Measurements from ENCODE around the gene C9orf50. TPM values are rescaled to one million over a fixed set of nuclear protein-coding genes. Genes with fewer than 3 reads are reported as not detected.

The C9orf50 gene
- total RNA-seq, 1 donor from 2014 or later: not detected

DNA sequence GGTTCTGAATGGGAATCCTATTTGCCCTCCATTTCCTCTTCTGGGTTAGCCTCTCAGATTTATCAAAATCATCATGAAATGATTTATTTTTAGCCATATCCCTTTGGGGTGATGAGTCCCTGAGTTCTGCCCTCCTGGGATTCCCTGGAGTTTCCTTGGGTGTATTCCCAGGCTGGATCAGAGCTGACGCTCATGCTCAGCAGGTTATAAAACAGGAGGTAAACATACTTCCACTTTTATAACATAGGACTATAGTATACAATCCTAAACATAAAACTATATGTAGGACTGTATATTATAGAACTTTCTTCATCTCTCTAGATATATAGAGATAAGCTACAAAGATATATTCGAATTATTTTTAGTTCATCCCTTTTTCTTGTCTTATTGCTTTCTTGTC lies 40.1 kb upstream of the C9orf50 start:
- H3K4me3 Mint-ChIP-seq (ENCODE audit: unreplicated experiment): no peak overlapping the region
- no peak overlapping the region for H3K27ac Mint-ChIP-seq (ENCODE audit: unreplicated experiment)
- no peak for DNase-seq (ENCODE audit: extremely low spot score, unreplicated experiment)
- TF ChIP-seq, protein P1, sequence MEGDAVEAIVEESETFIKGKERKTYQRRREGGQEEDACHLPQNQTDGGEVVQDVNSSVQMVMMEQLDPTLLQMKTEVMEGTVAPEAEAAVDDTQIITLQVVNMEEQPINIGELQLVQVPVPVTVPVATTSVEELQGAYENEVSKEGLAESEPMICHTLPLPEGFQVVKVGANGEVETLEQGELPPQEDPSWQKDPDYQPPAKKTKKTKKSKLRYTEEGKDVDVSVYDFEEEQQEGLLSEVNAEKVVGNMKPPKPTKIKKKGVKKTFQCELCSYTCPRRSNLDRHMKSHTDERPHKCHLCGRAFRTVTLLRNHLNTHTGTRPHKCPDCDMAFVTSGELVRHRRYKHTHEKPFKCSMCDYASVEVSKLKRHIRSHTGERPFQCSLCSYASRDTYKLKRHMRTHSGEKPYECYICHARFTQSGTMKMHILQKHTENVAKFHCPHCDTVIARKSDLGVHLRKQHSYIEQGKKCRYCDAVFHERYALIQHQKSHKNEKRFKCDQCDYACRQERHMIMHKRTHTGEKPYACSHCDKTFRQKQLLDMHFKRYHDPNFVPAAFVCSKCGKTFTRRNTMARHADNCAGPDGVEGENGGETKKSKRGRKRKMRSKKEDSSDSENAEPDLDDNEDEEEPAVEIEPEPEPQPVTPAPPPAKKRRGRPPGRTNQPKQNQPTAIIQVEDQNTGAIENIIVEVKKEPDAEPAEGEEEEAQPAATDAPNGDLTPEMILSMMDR (IDR thresholded peaks at IDR 0.05): no peak
- H3K27me3 Mint-ChIP-seq (ENCODE audit: unreplicated experiment): no peaks in the 10 kb centered on the region
- no peaks in the 10 kb centered on the region for H3K9me3 Mint-ChIP-seq (ENCODE audit: unreplicated experiment)
- peaks cover 18% of the 10 kb centered on the region for H3K4me1 Mint-ChIP-seq (ENCODE audit: unreplicated experiment)
- no peaks in the 10 kb centered on the region for H3K36me3 Mint-ChIP-seq (ENCODE audit: unreplicated experiment)

DNA sequence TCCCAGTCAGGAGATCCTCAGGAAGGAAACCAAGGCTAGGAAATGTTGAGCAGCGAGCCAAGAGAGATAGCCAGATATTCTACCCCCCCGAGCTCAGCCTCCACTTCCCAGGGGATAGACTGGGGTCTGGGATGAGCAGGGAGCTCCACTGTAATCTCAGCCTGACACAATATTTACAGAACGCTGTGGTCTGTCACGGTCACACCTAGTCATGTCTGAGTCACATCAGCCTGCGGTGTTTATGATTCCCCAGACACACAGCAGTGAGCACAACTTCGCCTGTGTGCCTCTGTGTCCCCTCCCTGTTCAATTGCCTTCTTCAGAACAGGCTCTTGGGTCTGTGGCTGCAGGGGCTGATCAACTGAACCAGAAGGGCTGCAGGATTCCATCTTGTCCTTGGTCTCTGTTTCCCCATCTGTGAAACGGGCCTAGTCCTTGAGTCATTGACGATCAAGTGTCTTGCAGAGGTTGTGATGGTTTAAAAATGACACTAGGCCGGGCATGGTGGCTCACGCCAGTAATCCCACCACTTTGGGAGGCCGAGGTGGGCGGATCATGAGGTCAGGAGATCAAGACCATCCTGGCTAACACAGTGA lies 36.0 kb upstream of the C9orf50 start:
- Mint-ChIP-seq H3K4me3 (ENCODE audit: unreplicated experiment) (no peak overlapping the region), H3K27me3 (ENCODE audit: unreplicated experiment) (no peaks in the 10 kb centered on the region), H3K4me1 (ENCODE audit: unreplicated experiment) (peaks cover 22% of the 10 kb centered on the region), H3K27ac (ENCODE audit: unreplicated experiment) (no peak overlapping the region), H3K36me3 (ENCODE audit: unreplicated experiment) (no peaks in the 10 kb centered on the region), H3K9me3 (ENCODE audit: unreplicated experiment) (no peaks in the 10 kb centered on the region)
- no peak for DNase-seq (ENCODE audit: extremely low spot score, unreplicated experiment)
- TF ChIP-seq, protein P1 (IDR thresholded peaks at IDR 0.05): no peak

DNA sequence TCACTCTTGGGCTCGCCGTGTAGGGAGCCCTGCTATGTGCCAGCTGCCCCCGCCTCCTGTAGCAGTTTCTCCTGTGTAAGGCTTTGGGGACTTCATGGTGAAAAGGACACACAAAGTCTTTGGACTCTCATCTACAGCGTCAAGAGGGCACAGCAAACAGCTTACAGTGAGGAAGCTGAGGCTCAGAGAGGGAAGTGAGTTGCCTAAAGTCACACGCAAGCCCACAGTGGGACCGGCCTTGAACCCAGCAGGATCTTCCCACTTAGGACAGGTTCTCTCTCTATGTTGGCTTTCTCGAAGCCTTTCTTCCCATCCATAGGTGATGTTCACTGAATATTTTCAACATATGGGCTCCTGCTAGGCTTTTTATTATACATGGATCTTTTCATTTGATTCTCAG lies 34.8 kb upstream of the C9orf50 start:
- no peak overlapping the region for H3K27ac Mint-ChIP-seq (ENCODE audit: unreplicated experiment)
- no peak overlapping the region for H3K4me3 Mint-ChIP-seq (ENCODE audit: unreplicated experiment)
- H3K9me3 Mint-ChIP-seq (ENCODE audit: unreplicated experiment): no peaks in the 10 kb centered on the region
- H3K27me3 Mint-ChIP-seq (ENCODE audit: unreplicated experiment): no peaks in the 10 kb centered on the region
- H3K36me3 Mint-ChIP-seq (ENCODE audit: unreplicated experiment): no peaks in the 10 kb centered on the region
- TF ChIP-seq, protein P1 (IDR thresholded peaks at IDR 0.05): no peak
- H3K4me1 Mint-ChIP-seq (ENCODE audit: unreplicated experiment): peaks cover 22% of the 10 kb centered on the region
- no peak for DNase-seq (ENCODE audit: extremely low spot score, unreplicated experiment)

DNA sequence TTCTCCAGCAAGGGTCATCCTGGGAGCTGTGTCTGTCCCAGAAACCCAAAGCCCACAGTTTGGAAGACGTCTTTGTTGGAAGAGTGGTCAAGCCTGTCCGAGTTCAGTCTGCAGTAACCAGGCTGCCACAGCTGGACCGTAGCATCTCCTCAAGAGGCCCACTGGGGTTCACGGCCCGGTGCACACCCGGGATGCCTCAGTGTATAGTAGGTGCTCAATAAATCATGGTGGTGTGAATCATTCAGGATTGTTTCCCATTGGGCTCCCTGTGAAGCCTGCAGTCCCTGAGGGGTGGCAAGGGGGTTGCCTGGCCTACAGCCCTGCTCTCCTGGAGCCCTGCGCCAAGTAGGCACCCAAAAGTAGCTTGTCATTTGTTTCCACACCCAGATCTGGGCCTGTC lies 34.3 kb upstream of the C9orf50 start:
- H3K4me1 Mint-ChIP-seq (ENCODE audit: unreplicated experiment): peaks cover 25% of the 10 kb centered on the region
- no peak overlapping the region for H3K4me3 Mint-ChIP-seq (ENCODE audit: unreplicated experiment)

DNA sequence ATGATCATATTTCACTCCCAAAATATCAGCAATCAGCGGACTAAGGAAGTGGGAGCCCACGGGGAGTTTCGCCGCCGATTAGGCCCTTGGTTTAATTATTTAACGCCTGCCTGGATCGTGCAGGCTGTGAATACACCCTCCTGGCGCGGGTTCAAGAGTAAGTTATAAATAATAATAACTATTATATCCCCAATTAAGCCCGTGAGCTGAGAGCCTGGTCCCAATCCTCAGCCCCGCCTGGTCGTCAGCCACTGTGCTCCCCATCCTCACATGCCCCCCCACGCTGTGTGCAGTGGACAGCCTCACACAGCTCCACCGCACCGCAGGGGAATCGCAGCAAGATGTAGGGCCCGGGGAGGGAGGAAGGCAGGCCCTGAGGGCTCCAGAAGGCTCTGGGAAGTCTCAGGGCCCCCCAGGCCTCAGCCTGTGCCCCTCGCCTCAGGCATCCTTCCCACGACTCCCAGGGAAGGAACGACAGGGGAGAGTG lies 33.7 kb upstream of the C9orf50 start:
- DNase-seq (ENCODE audit: extremely low spot score, unreplicated experiment): no peak
- Mint-ChIP-seq H3K9me3 (ENCODE audit: unreplicated experiment) (no peaks in the 10 kb centered on the region), H3K27me3 (ENCODE audit: unreplicated experiment) (no peaks in the 10 kb centered on the region), H3K27ac (ENCODE audit: unreplicated experiment) (no peak overlapping the region), H3K36me3 (ENCODE audit: unreplicated experiment) (no peaks in the 10 kb centered on the region), H3K4me3 (ENCODE audit: unreplicated experiment) (no peak overlapping the region), H3K4me1 (ENCODE audit: unreplicated experiment) (peaks cover 31% of the 10 kb centered on the region)
- TF ChIP-seq, protein P1 (IDR thresholded peaks at IDR 0.05): no peak

More for the DNA sequence above, 34.3 kb upstream of the C9orf50 start:
- Mint-ChIP-seq H3K36me3 (ENCODE audit: unreplicated experiment) (no peaks in the 10 kb centered on the region), H3K9me3 (ENCODE audit: unreplicated experiment) (no peaks in the 10 kb centered on the region), H3K27me3 (ENCODE audit: unreplicated experiment) (no peaks in the 10 kb centered on the region), H3K27ac (ENCODE audit: unreplicated experiment) (no peak overlapping the region)
- no peak for DNase-seq (ENCODE audit: extremely low spot score, unreplicated experiment)
- TF ChIP-seq, protein P1 (IDR thresholded peaks at IDR 0.05): no peak
